ENCODE measurements around the gene TMEM135.
"Not testable (repeated sequence)": the region's sequence is repeated elsewhere in the genome, so short reads cannot be mapped to it uniquely, and the experiment has no call there.

Gene TMEM135

GRCh38 chr11:87081358-87081757 is 43.6 kb downstream of the TMEM135 start:
- DNase-seq = no peak

DNA sequence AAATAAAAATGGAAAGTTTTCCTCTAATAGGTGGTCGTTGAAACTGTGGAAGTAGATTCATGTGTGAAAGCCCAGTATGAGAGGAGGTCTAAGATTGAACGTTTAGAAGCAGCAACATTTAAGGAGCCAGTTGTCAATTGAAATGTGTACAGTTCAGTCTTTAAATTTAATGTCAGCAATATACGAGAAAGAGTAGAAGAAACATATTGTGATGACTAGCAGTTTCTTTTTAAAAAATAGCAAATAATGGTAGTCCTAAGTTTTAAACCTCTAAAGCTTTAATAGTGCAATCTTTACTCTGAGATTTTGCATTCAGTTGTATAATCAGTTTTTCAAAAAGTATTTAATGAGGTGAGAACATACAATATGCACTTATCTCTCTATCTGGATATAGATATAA is 44.9 kb downstream of the TMEM135 start:
- DNase-seq = no peak

- no peak for DNase-seq
These were observed 45.3 kb downstream of the TMEM135 start for GRCh38 chr11:87083029-87083428.

GRCh38 chr11:87092159-87092558 is 54.4 kb downstream of the TMEM135 start:
- no peak for DNase-seq

- no peak for DNase-seq
These were observed 54.8 kb downstream of the TMEM135 start for GRCh38 chr11:87092567-87092966.

DNA sequence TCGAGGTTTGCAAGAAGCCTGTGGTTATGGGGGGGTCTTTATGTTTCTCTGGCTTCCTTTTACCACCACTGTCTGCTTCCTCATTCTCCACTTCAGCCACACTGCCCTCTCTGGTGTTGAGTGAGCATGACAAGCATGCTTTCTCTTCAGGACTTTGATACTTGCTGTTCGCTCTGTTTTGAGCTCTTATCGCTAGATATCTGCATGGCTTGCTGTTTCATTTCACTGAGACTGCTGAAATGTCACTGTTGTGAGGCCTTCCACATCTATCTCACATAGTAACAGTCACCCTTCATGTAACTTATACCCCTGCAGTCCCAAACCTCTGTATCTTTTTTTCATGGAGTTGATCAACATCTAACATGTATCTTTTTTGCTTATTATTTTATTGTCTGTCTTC is 59.8 kb downstream of the TMEM135 start:
- no peak for DNase-seq

DNA sequence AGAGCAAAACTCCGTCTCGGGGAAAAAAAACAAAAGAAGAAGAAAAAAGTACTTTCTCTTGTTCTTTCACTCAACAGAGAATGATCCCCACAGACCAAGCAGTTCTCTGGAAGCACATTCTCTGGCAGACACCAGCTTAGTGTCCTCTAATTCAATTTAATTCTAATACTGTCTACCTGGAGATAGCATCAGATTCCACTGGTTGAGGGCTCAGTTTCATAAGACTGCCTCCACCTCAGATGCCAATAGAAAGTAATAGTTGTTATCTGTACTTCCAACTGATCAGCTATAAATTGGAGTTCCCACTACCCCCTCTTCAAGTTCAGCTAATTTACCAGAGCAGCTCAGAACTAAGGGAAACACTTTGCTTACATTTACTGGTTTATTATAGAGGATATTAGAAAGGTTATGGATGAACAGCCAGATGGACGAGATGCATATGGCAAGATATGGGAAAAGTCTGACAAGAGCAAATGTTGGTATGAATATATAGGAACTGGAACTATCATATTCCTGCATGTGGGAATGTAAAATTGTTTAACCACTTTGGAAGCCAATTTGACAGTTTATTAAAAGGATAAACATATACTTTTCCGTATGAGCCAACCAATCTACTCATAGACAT is 64.3 kb downstream of the TMEM135 start:
- no peak for DNase-seq

DNA sequence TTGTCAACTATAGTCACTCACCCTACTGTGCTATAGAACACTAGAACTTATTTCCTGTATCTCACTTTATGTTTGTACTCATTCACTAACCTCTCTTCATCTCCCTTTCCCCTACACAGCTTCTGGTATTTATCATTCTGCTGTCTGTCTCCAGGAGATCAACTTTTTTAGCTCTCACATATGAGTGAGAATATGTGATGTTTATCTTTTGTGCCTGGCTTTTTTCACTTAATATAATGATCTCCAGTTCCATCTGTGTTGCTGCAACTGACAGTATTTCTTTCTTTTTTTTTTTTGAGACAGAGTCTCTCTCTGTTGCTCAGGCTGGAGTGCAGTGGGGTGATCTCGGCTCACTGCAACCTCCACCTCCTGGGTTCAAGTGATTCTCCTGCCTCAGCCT is 68.1 kb downstream of the TMEM135 start:
- not testable (repeated sequence) for DNase-seq

GRCh38 chr11:87107379-87107778 is 69.6 kb downstream of the TMEM135 start:
- DNase-seq = not testable (repeated sequence)

GRCh38 chr11:87110443-87111131 is 72.9 kb downstream of the TMEM135 start:
- no peak for DNase-seq

DNA sequence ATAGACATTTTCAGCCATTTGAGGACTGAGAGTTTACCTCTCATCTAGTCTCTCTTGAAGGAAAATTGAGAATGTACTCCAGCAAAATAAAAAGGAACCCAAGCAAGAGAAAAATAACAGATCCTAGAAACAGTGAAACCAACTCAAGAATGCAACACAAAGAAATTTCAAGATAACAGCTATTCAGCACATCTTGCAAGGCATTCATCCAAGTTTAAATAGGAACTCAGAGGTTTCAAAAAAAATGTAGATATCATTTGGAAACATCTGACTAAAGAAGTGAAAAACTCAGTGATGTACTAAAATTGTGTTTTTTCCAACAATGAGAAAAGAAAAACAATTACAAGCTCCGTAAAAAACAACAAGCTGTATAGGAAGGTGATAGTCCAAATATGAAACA is 76.4 kb downstream of the TMEM135 start:
- DNase-seq = no peak

DNA sequence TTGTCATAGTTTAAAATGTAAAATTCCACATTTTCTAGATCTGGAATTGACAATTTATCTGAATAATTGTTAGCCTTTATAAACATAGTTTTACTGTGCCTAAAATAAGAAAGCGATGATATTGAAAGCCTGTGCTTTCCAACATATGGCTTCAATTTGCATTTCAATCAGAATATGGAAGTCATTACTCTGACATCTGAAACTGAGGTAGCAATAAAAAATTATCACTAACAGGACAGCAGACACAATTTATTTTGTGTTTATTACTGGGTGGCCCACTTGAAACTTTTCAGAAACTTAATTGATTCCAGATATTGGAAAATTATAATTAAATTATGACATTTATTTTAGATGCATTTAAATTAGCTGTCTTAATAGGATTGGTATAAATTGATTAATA is 78.5 kb downstream of the TMEM135 start:
- no peak for DNase-seq

DNA sequence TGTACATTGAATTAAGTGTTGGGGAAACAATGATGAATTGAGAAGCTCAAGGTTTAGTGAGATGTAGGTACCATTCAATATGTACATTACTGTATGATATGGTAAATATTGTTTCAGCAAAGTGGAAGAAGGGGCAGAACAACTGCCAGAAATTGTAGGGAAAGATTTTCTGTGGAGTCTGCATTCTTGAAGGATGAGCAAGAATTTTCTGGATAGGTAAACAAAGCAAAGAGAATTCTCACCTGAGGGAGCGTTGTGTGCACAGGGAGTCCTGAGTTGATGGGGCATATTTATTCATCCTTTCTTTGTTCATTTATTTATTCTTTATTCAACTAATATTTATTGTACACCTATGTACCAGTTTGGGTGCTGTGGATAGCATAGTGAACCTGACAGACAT is 83.2 kb downstream of the TMEM135 start:
- no peak for DNase-seq

- DNase-seq = no peak
These were observed 85.1 kb downstream of the TMEM135 start for GRCh38 chr11:87122852-87123251.

DNA sequence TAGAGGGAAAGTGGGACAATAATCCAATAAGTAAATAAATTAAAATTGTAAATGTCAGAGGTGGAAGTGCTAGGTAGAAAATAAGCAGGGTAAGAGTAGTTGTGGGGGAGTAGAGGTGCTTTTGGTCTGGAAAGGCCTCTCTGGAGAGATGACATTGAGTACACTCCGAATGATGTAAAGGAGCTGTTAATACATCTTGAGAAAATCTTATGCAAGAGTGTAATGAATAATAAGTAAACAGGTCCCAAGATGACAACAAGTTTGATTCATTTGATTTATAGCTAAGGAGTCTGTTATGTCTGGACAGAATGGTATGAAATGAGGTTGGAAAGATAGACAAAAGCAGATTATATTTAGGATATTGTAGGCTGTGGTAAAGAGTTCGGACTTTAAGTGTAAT is 87.5 kb downstream of the TMEM135 start:
- no peak for DNase-seq

DNA sequence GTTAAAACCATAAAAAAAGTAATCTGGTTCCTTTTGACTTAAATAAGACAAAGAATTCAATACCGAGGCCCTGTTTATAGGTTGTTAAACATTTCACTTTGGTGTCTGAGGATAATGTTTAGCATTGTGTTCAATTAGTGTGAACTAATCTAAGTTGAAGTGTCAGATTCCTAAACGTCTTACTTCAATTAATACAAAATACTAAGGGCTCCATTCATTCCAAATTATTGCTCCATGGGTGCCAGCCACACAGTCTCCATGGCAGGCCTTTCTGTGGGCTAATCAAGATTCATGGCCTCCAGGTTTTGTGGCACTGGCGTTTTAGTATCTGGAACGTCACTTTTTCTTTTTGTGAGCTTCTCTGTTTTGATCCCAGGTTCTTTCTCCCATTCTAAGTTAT is 89.4 kb downstream of the TMEM135 start:
- no peak for DNase-seq

- DNase-seq = no peak
These were observed 90.6 kb downstream of the TMEM135 start for GRCh38 chr11:87128372-87128771.

- no peak for DNase-seq
These were observed 96.9 kb downstream of the TMEM135 start for GRCh38 chr11:87134524-87135106.

- no peak for DNase-seq
These were observed 98.5 kb downstream of the TMEM135 start for GRCh38 chr11:87136236-87136635.

DNA sequence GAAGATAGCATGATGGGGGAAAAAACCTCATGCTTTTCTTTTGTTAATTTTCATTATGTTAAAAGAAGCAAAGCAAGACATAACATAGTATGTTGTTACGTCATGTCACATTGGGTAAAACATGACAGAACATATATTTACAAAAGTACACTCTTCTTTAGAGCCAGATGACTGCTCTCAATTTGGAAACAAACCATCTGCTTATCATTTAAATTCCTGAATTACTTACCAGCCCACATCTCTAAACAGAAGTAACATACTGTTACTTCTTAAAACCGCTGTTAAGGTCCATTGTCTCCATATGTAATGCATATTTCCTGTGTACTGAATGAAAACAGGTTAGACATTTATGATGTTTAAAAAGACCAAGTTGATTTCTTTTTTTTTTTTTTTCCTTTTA is 100.0 kb downstream of the TMEM135 start:
- DNase-seq = peak in 1 of 2 donors; percentile 12

GRCh38 chr11:87139475-87139874 is 101.7 kb downstream of the TMEM135 start:
- no peak for DNase-seq

DNA sequence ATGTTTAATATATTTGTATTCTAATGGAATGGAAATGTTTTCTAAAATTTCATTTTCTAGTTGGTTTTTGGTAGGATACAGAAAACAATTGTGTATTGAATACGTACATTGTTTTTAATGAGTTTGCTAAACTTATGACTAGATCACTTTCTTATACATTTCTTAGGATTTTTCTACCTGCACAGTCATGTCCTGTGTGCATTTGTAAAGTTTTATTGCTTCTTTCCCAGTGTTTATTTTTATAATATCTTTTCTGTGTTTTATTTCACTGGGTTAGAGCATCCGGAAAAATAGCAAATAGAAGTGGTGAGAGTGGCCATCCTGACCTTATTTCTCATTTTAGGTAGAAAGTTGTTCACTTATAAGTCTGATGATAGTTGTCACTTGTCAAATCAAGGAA is 103.6 kb downstream of the TMEM135 start:
- no peak for DNase-seq

DNA sequence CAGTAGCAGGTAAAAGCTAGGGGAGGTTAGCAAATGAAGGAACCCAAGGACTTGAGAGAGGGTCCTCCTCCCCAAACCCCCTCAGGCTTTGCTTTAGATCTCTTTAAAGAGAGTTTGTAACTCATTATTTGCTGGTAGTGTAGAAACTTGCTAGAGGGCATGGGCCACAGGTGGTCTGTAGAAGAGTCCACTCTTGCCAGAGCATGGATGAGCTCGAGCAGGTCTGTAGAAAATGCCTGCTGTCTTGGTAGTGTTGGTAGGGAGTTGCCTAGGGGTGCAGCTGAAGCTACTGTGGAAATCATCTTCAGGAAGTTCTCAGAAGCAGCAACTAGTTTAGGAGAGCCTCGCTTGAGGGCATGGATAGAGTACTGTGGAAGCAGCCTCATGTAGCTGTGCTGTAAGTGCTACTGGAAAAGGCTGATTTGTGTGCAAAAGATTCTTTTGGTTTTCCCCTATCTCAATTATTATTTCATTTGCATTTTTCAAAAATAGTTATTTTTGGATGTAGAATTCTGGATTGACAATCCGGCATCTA is 104.3 kb downstream of the TMEM135 start:
- DNase-seq = no peak

- DNase-seq = no peak
These were observed 104.9 kb downstream of the TMEM135 start for GRCh38 chr11:87142594-87142993.

All from hippocampal formation (tissue), 2 donors.